HL-60 (cell line): ENCODE measurements around the gene RNASE1.

Experiments
- CTCF ChIP-seq: IDR thresholded peaks from one replicate; pipeline ENCODE4 v1.5.1; 2011; ENCODE audit warnings: low read length, control low read depth, inconsistent platforms; ENCODE audit not compliant: insufficient read depth
- GABPA ChIP-seq: IDR thresholded peaks from 2 replicates; pipeline ENCODE4 v1.6.1; 2012; ENCODE audit warnings: low read depth
- POLR2AphosphoS5 ChIP-seq: IDR thresholded peaks from 2 replicates; pipeline ENCODE4 v1.6.1; 2012; ENCODE audit warnings: low read depth
- REST ChIP-seq: IDR thresholded peaks from 2 replicates; pipeline ENCODE4 v1.6.1; 2012; ENCODE audit warnings: low read depth; ENCODE audit not compliant: insufficient replicate concordance

DNA sequence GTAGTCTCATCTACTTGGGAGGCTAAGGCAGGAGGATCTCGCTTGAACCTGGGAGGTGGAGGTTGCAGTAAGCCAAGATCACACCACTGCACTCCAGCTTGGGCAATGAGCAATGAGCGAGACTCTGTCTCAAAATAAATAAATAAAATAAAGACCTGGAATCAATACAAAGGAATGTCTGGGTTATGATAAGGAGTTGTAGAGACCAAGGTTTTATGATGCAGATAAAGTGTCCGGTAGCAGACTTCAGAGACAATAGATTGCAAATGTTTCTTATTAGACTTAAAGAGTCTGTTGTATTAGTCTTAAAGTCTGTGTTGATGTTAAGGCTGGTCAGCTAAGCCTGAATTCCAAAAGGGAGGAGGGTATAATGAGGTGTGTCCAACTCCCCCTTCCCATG lies 35.2 kb upstream of the RNASE1 start:
- no peak for TF ChIP-seq CTCF
- no peak for TF ChIP-seq REST
- TF ChIP-seq POLR2AphosphoS5 = no peak
- TF ChIP-seq GABPA = no peak
